GM23248 (cell line): ENCODE results near the gene ZFPM1.

Source experiments
- EZH2 ChIP-seq: fragments of 200-600 bp; sonication (generic); IDR thresholded peaks from 2 replicates; pipeline ENCODE4 v1.6.1; 2018; ENCODE audit warnings: antibody characterized with exemption, mild to moderate bottlenecking; ENCODE audit not compliant: insufficient read depth, poor library complexity, severe bottlenecking
- EZH2phosphoT487 ChIP-seq: fragments of 200-600 bp; sonication (generic); IDR thresholded peaks from 2 replicates; pipeline ENCODE4 v1.6.1; 2018; ENCODE audit warnings: antibody characterized with exemption, moderate library complexity, mild to moderate bottlenecking, low read depth; ENCODE audit not compliant: insufficient read depth

DNA sequence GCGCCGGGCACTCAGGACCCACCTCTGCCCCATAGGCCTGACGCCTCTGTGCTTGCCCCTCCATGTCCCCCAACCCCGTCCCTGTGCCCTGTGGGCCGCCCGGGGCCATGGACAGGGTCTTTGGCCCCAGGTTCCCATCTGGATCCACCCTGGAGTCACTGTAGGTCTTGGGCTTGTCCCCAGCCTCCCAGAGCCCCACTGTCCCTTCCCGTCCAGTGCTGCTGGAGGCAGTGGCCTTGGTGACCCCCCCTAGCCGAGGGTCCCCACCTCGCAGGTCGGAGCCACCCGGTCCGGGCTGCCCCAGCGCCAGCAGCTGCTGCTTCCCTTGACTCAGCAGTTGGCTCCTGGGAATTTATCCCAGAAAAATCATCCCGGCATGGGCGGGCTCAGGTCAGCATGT lies 49.3 kb downstream of the ZFPM1 start:
- TF ChIP-seq EZH2 = no peak
- TF ChIP-seq EZH2phosphoT487 = no peak
